GM12892 (cell line): ENCODE data around the gene ADAMTS3.

Experiments used
- POLR2A ChIP-seq: IDR thresholded peaks from 2 replicates; pipeline ENCODE4 v1.6.1; 2011; ENCODE audit warnings: low read depth, low read length, control low read depth
- POLR2AphosphoS5 ChIP-seq: IDR thresholded peaks from 2 replicates; pipeline ENCODE4 v1.6.1; 2011; ENCODE audit warnings: low read depth, low read length, control low read depth
- TAF1 ChIP-seq: IDR thresholded peaks from 2 replicates; pipeline ENCODE4 v1.6.1; 2011; ENCODE audit warnings: low read depth, mild to moderate bottlenecking, control low read depth, low read length, borderline replicate concordance

GRCh38 chr4:72391281-72391680 lies 177.7 kb downstream of the ADAMTS3 start:
- no peak for TF ChIP-seq POLR2A
- no peak for TF ChIP-seq POLR2AphosphoS5
- no peak for TF ChIP-seq TAF1
